CD14-positive monocyte (primary cell): Measurements from ENCODE around the gene MEG3. TPM values are rescaled to one million over a fixed set of nuclear protein-coding genes. Genes with fewer than 3 reads are reported as not detected.

Source experiments
- DNase-seq, 3 donors: peaks; one replicate each; pipeline ENCODE4 v3.0.0-alpha.2; 2011 to 2022
- H2AFZ ChIP-seq: 2 replicates; pipeline ENCODE4 v1.6.0; 2012; ENCODE audit warnings: mild to moderate bottlenecking, low read depth, low read length, inconsistent platforms; ENCODE audit not compliant: insufficient read depth, poor library complexity, severe bottlenecking
- H3K27ac ChIP-seq, 2 donors: 1 replicate in 1 of 2; 2 replicates in 1 of 2; pipeline ENCODE4 v1.5.1; 2012 to 2013; ENCODE audit warnings: low read length in 2 of 2, control low read depth in 1 of 2, inconsistent platforms in 1 of 2, low read depth in 1 of 2, mild to moderate bottlenecking in 1 of 2
- H3K27me3 ChIP-seq, 2 donors: one replicate each; pipeline versions ENCODE4 v1.6.0 to v1.6.1; 2011 to 2013; ENCODE audit warnings: low read length in 2 of 2; ENCODE audit not compliant: control insufficient read depth in 2 of 2, insufficient read depth in 2 of 2
- H3K36me3 ChIP-seq, 2 donors: replicated peaks in 1 of 2; 1 replicate in 1 of 2; 2 replicates in 1 of 2; pipeline versions ENCODE4 v1.5.1 to v1.6.1; 2012 to 2013; ENCODE audit warnings: low read length in 2 of 2, control low read depth in 1 of 2, inconsistent platforms in 1 of 2, mild to moderate bottlenecking in 1 of 2; ENCODE audit not compliant: insufficient read depth in 2 of 2, control insufficient read depth in 1 of 2
- H3K4me1 ChIP-seq, 2 donors: 1 replicate in 1 of 2; 2 replicates in 1 of 2; pipeline versions ENCODE4 v1.5.1 to v1.6.1; 2012 to 2013; ENCODE audit warnings: low read length in 2 of 2, control low read depth in 1 of 2, inconsistent platforms in 1 of 2, mild to moderate bottlenecking in 1 of 2, moderate library complexity in 1 of 2; ENCODE audit not compliant: insufficient read depth in 2 of 2, control insufficient read depth in 1 of 2
- H3K4me2 ChIP-seq: replicated peaks from 2 replicates; pipeline ENCODE3; 2012; ENCODE audit warnings: low read length, moderate library complexity, mild to moderate bottlenecking; ENCODE audit not compliant: poor library complexity, severe bottlenecking; ENCODE audit errors: extremely low read depth
- H3K4me3 ChIP-seq, 3 experiments: fragments of 200-600 bp in 1 of 3; sonication (generic) in 1 of 3; replicated peaks in 1 of 3; 1 replicate in 2 of 3; 2 replicates in 1 of 3; pipeline ENCODE4 v1.5.1; 2011 to 2013; ENCODE audit warnings: low read length in 3 of 3, mild to moderate bottlenecking in 3 of 3, control low read depth in 2 of 3, low read depth in 2 of 3, inconsistent platforms in 1 of 3, moderate library complexity in 1 of 3
- H3K79me2 ChIP-seq: 2 replicates; pipeline ENCODE4 v1.6.0; 2012; ENCODE audit warnings: mild to moderate bottlenecking, control low read depth, inconsistent platforms, low read length, moderate library complexity; ENCODE audit not compliant: insufficient read depth
- H3K9ac ChIP-seq: 2 replicates; pipeline ENCODE4 v1.6.0; 2017; ENCODE audit warnings: low read length, mild to moderate bottlenecking; ENCODE audit not compliant: insufficient read depth, poor library complexity, severe bottlenecking
- H3K9me3 ChIP-seq, 2 donors: replicated peaks in 1 of 2; 1 replicate in 1 of 2; 2 replicates in 1 of 2; pipeline versions ENCODE4 v1.5.1 to v1.6.1; 2012 to 2013; ENCODE audit warnings: low read length in 2 of 2, control low read depth in 1 of 2; ENCODE audit not compliant: control insufficient read depth in 1 of 2, insufficient read depth in 1 of 2
- H4K20me1 ChIP-seq: 2 replicates; pipeline ENCODE4 v1.6.0; 2012; ENCODE audit warnings: mild to moderate bottlenecking, low read length, control low read depth, moderate library complexity; ENCODE audit not compliant: insufficient read depth
- H3K27ac Mint-ChIP-seq, 7 donors: one replicate each; pipeline ENCODE4 v1.8.0; 2020; ENCODE audit warnings: mild to moderate bottlenecking in 7 of 7, mixed read lengths in 7 of 7, moderate library complexity in 6 of 7, inconsistent platforms in 2 of 7
- H3K27me3 Mint-ChIP-seq, 3 donors: one replicate each; pipeline ENCODE4 v1.8.0; 2021 to 2022; ENCODE audit warnings: low read depth in 3 of 3, mild to moderate bottlenecking in 3 of 3, mixed read lengths in 3 of 3, moderate library complexity in 3 of 3, inconsistent platforms in 1 of 3
- H3K36me3 Mint-ChIP-seq, 2 donors: one replicate each; pipeline ENCODE4 v1.8.0; 2020; ENCODE audit warnings: mixed read lengths in 2 of 2, inconsistent platforms in 1 of 2, mild to moderate bottlenecking in 1 of 2
- H3K4me1 Mint-ChIP-seq: one replicate; pipeline ENCODE4 v1.8.0; 2020; ENCODE audit warnings: mild to moderate bottlenecking, mixed read lengths
- H3K4me3 Mint-ChIP-seq, 2 donors: one replicate each; pipeline ENCODE4 v1.8.0; 2020; ENCODE audit warnings: mild to moderate bottlenecking in 2 of 2, mixed read lengths in 2 of 2, moderate library complexity in 1 of 2
- H3K9me3 Mint-ChIP-seq, 7 donors: one replicate each; pipeline ENCODE4 v1.8.0; 2020 to 2022; ENCODE audit warnings: mixed read lengths in 7 of 7, mild to moderate bottlenecking in 6 of 7, moderate library complexity in 6 of 7, inconsistent platforms in 2 of 7
- WGBS: methylation state at CpG from one replicate; pipeline ENCODE4 v1.1.5; 2013; ENCODE audit warnings: missing lambda C conversion rate; ENCODE audit not compliant: insufficient coverage; 5-methylcytosine and 5-hydroxymethylcytosine counted together
- intact Hi-C, 2 donors: fragments of 100-400 bp; cut with micrococcal nuclease; formaldehyde crosslinking; loops; one replicate each; pipeline versions ENCODE4 v1.15.0 to v1.15.1; 2023
- polyA plus RNA-seq, 3 donors: library from polyadenylated mRNA; depleted of rRNA in 1 of 3; unstranded in 2 of 3; stranded (reverse) in 1 of 3; fragments of 300-500 nt in 2 of 3; fragments of >200 nt in 1 of 3; fragmentation: Illumina TruSeq in 2 of 3; gene quantifications; 1 replicate in 2 of 3; 2 replicates in 1 of 3; pipeline ENCODE4 v1.2.3, GENCODE V29; 2012 to 2021
- small RNA-seq: library from RNA; depleted of rRNA; stranded (forward); fragments of <200 nt; gene quantifications from one replicate; pipeline ENCODE3, GENCODE V24; 2012; ENCODE audit warnings: low read depth; ENCODE audit not compliant: insufficient read length
- TF ChIP-seq, protein P1 (sequence below): fragments of 200-600 bp; IDR thresholded peaks from one replicate; pipeline ENCODE4 v1.8.0; 2022; ENCODE audit warnings: antibody characterized with exemption, mild to moderate bottlenecking

MEG3 gene
- polyA plus RNA-seq, 3 donors: 1.7 TPM; not detected in 2

GRCh38 chr14:100907240-100907639 lies 81.3 kb downstream of the MEG3 start:
- H3K36me3 Mint-ChIP-seq: no peaks in the 10 kb centered on the region
- H3K9me3 Mint-ChIP-seq: peaks cover 0 to 3% (median 0%) of the 10 kb centered on the region in 7 donors
- H3K27me3 ChIP-seq: peaks cover 0 to 13% of the 10 kb centered on the region in 2 donors
- no peak overlapping the region for H3K4me2 ChIP-seq
- no peak overlapping the region for H3K4me3 ChIP-seq
- no peak overlapping the region for H3K9ac ChIP-seq
- no peak overlapping the region for H3K27ac ChIP-seq
- H4K20me1 ChIP-seq: no peaks in the 10 kb centered on the region
- H2AFZ ChIP-seq: no peak overlapping the region
- TF ChIP-seq, protein P1, sequence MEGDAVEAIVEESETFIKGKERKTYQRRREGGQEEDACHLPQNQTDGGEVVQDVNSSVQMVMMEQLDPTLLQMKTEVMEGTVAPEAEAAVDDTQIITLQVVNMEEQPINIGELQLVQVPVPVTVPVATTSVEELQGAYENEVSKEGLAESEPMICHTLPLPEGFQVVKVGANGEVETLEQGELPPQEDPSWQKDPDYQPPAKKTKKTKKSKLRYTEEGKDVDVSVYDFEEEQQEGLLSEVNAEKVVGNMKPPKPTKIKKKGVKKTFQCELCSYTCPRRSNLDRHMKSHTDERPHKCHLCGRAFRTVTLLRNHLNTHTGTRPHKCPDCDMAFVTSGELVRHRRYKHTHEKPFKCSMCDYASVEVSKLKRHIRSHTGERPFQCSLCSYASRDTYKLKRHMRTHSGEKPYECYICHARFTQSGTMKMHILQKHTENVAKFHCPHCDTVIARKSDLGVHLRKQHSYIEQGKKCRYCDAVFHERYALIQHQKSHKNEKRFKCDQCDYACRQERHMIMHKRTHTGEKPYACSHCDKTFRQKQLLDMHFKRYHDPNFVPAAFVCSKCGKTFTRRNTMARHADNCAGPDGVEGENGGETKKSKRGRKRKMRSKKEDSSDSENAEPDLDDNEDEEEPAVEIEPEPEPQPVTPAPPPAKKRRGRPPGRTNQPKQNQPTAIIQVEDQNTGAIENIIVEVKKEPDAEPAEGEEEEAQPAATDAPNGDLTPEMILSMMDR: no peak
- H3K4me1 Mint-ChIP-seq: no peaks in the 10 kb centered on the region
- intact Hi-C loops: no loop called here
- WGBS: 98% methylated on average over 5 of the region's 8 CpGs
- no peaks in the 10 kb centered on the region for H3K4me1 ChIP-seq
- DNase-seq: no peak
- H3K27ac Mint-ChIP-seq: no peak overlapping the region
- H3K27me3 Mint-ChIP-seq: peaks cover 23 to 45% (median 25%) of the 10 kb centered on the region in 3 donors
- H3K36me3 ChIP-seq: no peaks in the 10 kb centered on the region
- no peak overlapping the region for H3K4me3 Mint-ChIP-seq
- H3K79me2 ChIP-seq: no peaks in the 10 kb centered on the region
- no peaks in the 10 kb centered on the region for H3K9me3 ChIP-seq

DNA sequence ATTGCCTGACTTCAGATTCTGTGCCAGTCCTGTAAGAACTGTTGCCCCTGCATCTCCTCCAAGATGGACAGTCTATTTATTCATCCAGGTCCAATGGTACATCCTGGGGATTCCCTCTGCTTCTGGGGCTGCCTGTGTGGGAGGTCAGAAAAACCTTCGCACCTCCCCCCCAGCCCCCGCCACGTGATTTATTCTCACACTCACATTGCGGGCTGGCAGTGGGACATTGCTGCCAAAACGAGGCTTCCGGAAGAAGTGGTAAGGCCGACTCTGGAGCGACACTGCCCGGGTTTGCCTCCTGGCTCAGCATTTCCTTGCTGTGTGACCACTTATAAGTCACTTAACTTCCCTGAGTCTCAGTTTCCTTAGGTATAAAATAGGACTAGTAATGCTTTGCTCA lies 83.5 kb downstream of the MEG3 start:
- Histone ChIP-seq H3K9ac (no peak overlapping the region), H3K27me3 (peaks cover 0 to 9% of the 10 kb centered on the region in 2 donors), H3K27ac (no peak overlapping the region), H2AFZ (no peak overlapping the region), H3K9me3 (no peaks in the 10 kb centered on the region), H3K4me1 (no peaks in the 10 kb centered on the region), H3K36me3 (no peaks in the 10 kb centered on the region), H4K20me1 (no peaks in the 10 kb centered on the region), H3K4me2 (no peak overlapping the region), H3K4me3 (no peak overlapping the region), H3K79me2 (no peaks in the 10 kb centered on the region)
- no peaks in the 10 kb centered on the region for H3K4me1 Mint-ChIP-seq
- no peak for DNase-seq
- peaks cover 15 to 24% (median 15%) of the 10 kb centered on the region in 3 donors for H3K27me3 Mint-ChIP-seq
- peaks cover 0 to 3% (median 0%) of the 10 kb centered on the region in 7 donors for H3K9me3 Mint-ChIP-seq
- no peaks in the 10 kb centered on the region for H3K36me3 Mint-ChIP-seq
- 99% methylated on average over 9 of the region's 9 CpGs for WGBS
- TF ChIP-seq, protein P1: no peak
- intact Hi-C loops: no loop called here
- no peak overlapping the region for H3K4me3 Mint-ChIP-seq
- H3K27ac Mint-ChIP-seq: no peak overlapping the region

Small RNA genes lying within 50 kb of the gene (small RNA-seq; reads per million reads assigned to genes)
- gene AL117190.3 (not detected), gene MIR127 (not detected), gene MIR136 (not detected), gene MIR2392 (not detected), gene MIR337 (not detected), gene MIR431 (not detected), gene MIR432 (not detected), gene MIR433 (not detected), gene MIR493 (not detected), gene RF01928 (not detected), gene RF02145 (not detected), gene SNORD112 (not detected)

Other genes with a start within 250 kb of the MEG3 start
- gene BEGAIN, start 238.7 kb upstream of the MEG3 start, polyA plus RNA-seq: under 1 TPM in 2 of 3 donors, not detected in 1; 0.25 to 0.45 TPM
- gene DLK1, start 99.2 kb upstream of the MEG3 start, polyA plus RNA-seq: under 1 TPM in 1 of 3 donors, not detected in 2; 0.04 TPM
- not detected for gene RTL1, start 77.6 kb downstream of the MEG3 start, polyA plus RNA-seq